ENCODE measurements around the gene MLXIP. TPM values are rescaled to one million over a fixed set of nuclear protein-coding genes. Genes with fewer than 3 reads are reported as not detected.

Gene MLXIP
- total RNA-seq, 4 donors from 2014 or later, result 34.0 to 70.1 (median 46.2) TPM

DNA sequence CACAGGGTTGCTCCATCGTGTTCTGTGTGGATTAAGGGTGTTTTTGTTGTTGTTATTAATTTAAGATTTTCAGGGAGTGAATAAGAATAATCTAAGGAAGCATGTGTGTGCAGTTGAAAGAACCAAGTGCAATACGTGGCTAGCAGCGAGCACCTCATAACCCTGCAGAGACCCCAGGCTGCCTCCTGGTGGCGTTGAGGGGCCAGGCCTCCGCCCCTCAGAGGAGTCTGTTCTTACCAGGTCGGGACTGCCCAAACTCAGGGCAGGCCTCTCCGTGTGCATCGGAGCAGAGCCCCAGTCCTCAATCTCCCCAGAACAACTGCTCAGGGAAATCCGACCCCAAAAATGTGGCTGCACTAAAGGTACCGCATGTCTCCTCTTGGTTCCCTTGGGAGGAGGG lies 58.7 kb downstream of the MLXIP start:
- DNase-seq, result no peak
- Histone ChIP-seq H3K36me3 (peaks cover 51 to 55% of the 10 kb centered on the region in 2 donors), H3K9me3 (no peaks in the 10 kb centered on the region), H3K4me3 (replicated peaks in 1 of 3) (no peak overlapping the region), H3K27ac (no peak overlapping the region), H3K4me1 (peaks cover 14 to 19% of the 10 kb centered on the region in 2 donors), H3K27me3 (no peaks in the 10 kb centered on the region)
- TF ChIP-seq POLR2A (IDR thresholded peaks at IDR 0.05), result no peak
- TF ChIP-seq, protein P1, sequence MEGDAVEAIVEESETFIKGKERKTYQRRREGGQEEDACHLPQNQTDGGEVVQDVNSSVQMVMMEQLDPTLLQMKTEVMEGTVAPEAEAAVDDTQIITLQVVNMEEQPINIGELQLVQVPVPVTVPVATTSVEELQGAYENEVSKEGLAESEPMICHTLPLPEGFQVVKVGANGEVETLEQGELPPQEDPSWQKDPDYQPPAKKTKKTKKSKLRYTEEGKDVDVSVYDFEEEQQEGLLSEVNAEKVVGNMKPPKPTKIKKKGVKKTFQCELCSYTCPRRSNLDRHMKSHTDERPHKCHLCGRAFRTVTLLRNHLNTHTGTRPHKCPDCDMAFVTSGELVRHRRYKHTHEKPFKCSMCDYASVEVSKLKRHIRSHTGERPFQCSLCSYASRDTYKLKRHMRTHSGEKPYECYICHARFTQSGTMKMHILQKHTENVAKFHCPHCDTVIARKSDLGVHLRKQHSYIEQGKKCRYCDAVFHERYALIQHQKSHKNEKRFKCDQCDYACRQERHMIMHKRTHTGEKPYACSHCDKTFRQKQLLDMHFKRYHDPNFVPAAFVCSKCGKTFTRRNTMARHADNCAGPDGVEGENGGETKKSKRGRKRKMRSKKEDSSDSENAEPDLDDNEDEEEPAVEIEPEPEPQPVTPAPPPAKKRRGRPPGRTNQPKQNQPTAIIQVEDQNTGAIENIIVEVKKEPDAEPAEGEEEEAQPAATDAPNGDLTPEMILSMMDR (IDR thresholded peaks at IDR 0.05), result no peak
- intact Hi-C loops (cut with DNase I), result no loop called here
- WGBS, 2 donors, result 67 to 72% methylated on average over 10 of the region's 10 CpGs

DNA sequence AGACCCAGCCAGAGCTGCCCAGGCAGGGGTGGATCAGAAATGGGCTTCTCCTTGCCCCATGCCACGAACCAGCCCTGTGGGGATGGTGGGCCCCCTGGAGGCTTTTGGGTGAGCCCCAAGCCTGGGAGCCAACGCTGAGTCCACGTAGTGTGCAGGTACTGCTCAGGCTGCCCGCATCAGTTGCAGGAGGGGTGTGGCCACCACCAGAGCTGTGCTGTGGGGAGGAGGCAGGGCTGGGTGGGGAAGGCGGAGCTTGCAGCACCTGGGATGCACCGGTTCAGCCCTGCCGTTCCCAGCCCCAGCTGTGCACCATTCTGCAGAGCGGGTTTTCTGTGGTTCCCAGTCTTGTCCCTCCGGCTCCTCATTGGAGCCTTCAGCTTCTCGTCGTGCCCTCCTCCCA lies 59.1 kb downstream of the MLXIP start:
- DNase-seq, result peak; percentile 39 to 50
- Histone ChIP-seq H3K27me3 (no peaks in the 10 kb centered on the region), H3K4me3 (replicated peaks in 1 of 3) (no peak overlapping the region), H3K4me1 (peaks cover 14 to 19% of the 10 kb centered on the region in 2 donors), H3K9me3 (no peaks in the 10 kb centered on the region), H3K27ac (peak overlapping the region in 2 of 3 donors; percentile 2 to 9), H3K36me3 (peaks cover 51 to 55% of the 10 kb centered on the region in 2 donors)
- 36 to 53% methylated on average over 7 to 11 of the region's 11 CpGs for WGBS, 2 donors
- intact Hi-C loops (cut with DNase I), result no loop called here
- no peak for TF ChIP-seq POLR2A (IDR thresholded peaks at IDR 0.05)

DNA sequence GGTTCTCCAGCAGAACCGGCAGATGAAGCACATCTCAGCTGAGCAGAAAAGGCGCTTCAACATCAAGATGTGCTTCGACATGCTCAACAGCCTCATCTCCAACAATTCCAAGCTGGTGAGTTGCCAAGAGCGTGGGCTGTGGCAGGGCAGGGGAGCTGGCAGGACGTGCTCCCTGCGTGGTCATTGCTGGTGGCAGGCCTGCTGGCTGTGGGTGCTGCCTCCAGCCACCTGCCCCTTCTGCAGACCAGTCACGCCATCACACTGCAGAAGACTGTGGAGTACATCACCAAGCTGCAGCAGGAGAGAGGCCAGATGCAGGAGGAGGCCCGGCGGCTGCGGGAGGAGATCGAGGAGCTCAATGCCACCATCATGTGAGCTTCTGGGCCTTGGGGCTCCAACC lies 59.6 kb downstream of the MLXIP start:
- H3K27ac ChIP-seq, result peak overlapping the region; percentile 9 to 27 (median 15)
- peak; percentile 62 for DNase-seq
- H3K4me1 ChIP-seq, result peaks cover 14 to 19% of the 10 kb centered on the region in 2 donors
- WGBS, 2 donors, result 75 to 78% methylated on average over 6 to 8 of the region's 11 CpGs
- H3K27me3 ChIP-seq, result no peaks in the 10 kb centered on the region
- H3K36me3 ChIP-seq, result peaks cover 51 to 55% of the 10 kb centered on the region in 2 donors
- no peaks in the 10 kb centered on the region for H3K9me3 ChIP-seq
- H3K4me3 ChIP-seq (replicated peaks in 1 of 3), result no peak overlapping the region
- TF ChIP-seq POLR2A (IDR thresholded peaks at IDR 0.05), result peak in 1 of 2 donors; percentile 5
- TF ChIP-seq, protein P1 (IDR thresholded peaks at IDR 0.05), result no peak
- intact Hi-C loops (cut with DNase I), result no loop called here

DNA sequence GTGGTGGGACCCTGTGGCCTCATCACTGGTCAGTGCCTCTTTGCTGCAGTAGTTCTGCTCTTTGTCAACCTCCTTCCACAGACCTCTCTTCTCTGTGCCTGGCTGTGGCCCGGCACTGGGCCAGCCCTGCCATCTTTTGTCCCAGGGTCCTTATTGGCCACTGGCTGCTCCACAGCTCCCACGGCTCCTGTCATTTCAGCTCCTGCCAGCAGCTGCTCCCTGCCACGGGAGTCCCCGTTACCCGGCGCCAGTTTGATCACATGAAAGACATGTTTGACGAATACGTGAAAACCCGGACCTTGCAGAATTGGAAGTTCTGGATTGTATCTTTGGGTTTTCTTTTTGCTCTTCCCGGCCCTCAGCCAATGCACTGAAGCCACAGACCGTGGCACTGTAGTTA lies 60.1 kb downstream of the MLXIP start:
- intact Hi-C loops (cut with DNase I), result no loop called here
- no peaks in the 10 kb centered on the region for H3K27me3 ChIP-seq
- no peak overlapping the region for H3K4me3 ChIP-seq (replicated peaks in 1 of 3)
- peak; percentile 30 to 57 for DNase-seq
- H3K9me3 ChIP-seq, result no peaks in the 10 kb centered on the region
- peaks cover 50% of the 10 kb centered on the region in 2 donors for H3K36me3 ChIP-seq
- 45 to 52% methylated on average over 11 of the region's 11 CpGs for WGBS, 2 donors
- H3K4me1 ChIP-seq, result peaks cover 14 to 19% of the 10 kb centered on the region in 2 donors
- TF ChIP-seq POLR2A (IDR thresholded peaks at IDR 0.05), result no peak
- TF ChIP-seq, protein P1 (IDR thresholded peaks at IDR 0.05), result no peak
- peak overlapping the region; percentile 9 to 27 (median 15) for H3K27ac ChIP-seq

DNA sequence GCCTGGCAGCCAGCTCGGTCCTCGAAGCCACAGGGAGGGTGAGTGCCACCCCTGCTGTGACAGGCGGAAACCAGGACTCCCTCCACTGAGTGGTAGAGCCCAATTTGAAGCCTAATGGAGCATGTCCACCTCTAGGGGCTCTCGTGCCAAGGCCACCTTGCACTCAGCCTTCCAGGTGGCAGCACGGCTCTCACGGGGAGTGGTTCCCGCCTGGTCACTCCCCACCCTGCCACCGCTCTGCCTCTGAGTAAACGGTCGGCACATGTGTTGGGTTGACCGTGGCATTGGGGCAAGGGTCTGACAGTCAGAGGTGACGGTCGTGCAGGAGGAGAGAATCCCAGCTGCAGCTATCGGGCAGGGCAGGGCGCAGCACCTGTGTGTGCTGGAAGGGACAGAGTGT lies 60.7 kb downstream of the MLXIP start:
- TF ChIP-seq POLR2A (IDR thresholded peaks at IDR 0.05), result peak in 1 of 2 donors; percentile 13
- TF ChIP-seq, protein P1 (IDR thresholded peaks at IDR 0.05), result peak in 2 of 6 experiments; percentile 16 to 38

More for the DNA sequence above, 60.7 kb downstream of the MLXIP start:
- peaks cover 14 to 19% of the 10 kb centered on the region in 2 donors for H3K4me1 ChIP-seq
- DNase-seq, result peak; percentile 91 to 92
- intact Hi-C loops (cut with DNase I), result no loop called here
- H3K27ac ChIP-seq, result peak overlapping the region in 1 of 3 donors; percentile 15
- 29 to 62% methylated on average over 6 to 15 of the region's 15 CpGs for WGBS, 2 donors
- peaks cover 44 to 46% of the 10 kb centered on the region in 2 donors for H3K36me3 ChIP-seq
- H3K27me3 ChIP-seq, result no peaks in the 10 kb centered on the region
- H3K9me3 ChIP-seq, result no peaks in the 10 kb centered on the region
- no peak overlapping the region for H3K4me3 ChIP-seq (replicated peaks in 1 of 3)
